IPS DF 6.9 (cell line): Measurements from ENCODE around the gene SS18.
A peak's percentile ranks its signal among the peaks of the same experiment; 100 is the strongest.

Source experiments
- DNase-seq: peaks from one replicate; pipeline ENCODE4 v3.0.0-alpha.2; 2013; ENCODE audit warnings: low read depth, low spot score
- H3K27ac ChIP-seq: one replicate; pipeline ENCODE4 v1.5.1; 2013; ENCODE audit warnings: low read length, control low read depth
- H3K27me3 ChIP-seq: 2 replicates; pipeline ENCODE4 v1.6.1; 2013; ENCODE audit warnings: mild to moderate bottlenecking, low read length; ENCODE audit not compliant: control insufficient read depth, insufficient read depth
- H3K36me3 ChIP-seq: 2 replicates; pipeline ENCODE4 v1.6.1; 2013; ENCODE audit warnings: low read length; ENCODE audit not compliant: control insufficient read depth, insufficient read depth
- H3K4me1 ChIP-seq: 2 replicates; pipeline ENCODE4 v1.6.1; 2013; ENCODE audit warnings: low read length; ENCODE audit not compliant: control insufficient read depth, insufficient read depth
- H3K4me3 ChIP-seq: 2 replicates; pipeline ENCODE4 v1.5.1; 2013; ENCODE audit warnings: mild to moderate bottlenecking, low read length
- H3K9me3 ChIP-seq: 2 replicates; pipeline ENCODE4 v1.6.1; 2013; ENCODE audit warnings: low read length, inconsistent platforms; ENCODE audit not compliant: control insufficient read depth, insufficient read depth
- WGBS: extraction: QIAGEN DNeasy Blood & Tissue Kit; methylation state at CpG from one replicate; pipeline ENCODE4 v1.1.7; 2013; ENCODE audit warnings: mixed read lengths, missing lambda C conversion rate; ENCODE audit not compliant: insufficient read length, insufficient coverage; 5-methylcytosine and 5-hydroxymethylcytosine counted together

The SS18 gene

DNA sequence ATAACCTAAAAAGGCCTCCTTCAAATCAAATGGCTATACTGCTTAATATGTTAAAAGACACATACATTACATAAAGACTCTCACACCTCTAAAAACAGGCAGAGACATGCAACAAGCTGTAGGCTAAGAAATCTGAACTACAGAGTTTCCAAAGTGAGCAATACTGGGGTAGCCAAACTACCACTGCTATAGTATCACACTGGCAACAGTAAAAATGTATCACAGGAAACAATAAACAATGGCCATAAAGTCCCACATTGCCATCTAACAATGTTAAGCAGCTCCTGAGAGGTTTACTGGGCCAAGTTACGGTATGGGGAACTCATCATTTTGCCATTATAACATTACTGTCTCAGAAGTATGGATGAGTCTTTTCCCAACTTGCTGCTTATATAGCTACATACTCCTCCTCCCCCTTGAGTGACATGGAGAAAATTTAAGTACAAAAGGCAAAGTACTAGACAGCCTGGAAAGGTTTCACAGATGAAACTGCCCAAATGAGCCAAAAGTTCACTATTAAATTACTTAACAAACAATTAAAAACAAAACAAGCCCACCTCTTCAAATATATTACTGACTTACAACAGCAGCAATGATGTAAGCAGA lies 50.3 kb downstream of the SS18 start:
- no peak for DNase-seq
- H3K36me3 ChIP-seq: no peaks in the 10 kb centered on the region
- H3K4me1 ChIP-seq: peaks cover 1% of the 10 kb centered on the region; the same call in 1 of the 2 replicates
- H3K27me3 ChIP-seq: no peaks in the 10 kb centered on the region
- no CpG with 5 or more reads among the region's 1 CpG for WGBS
- H3K9me3 ChIP-seq: no peaks in the 10 kb centered on the region
- H3K4me3 ChIP-seq: no peak overlapping the region
- H3K27ac ChIP-seq: no peak overlapping the region

DNA sequence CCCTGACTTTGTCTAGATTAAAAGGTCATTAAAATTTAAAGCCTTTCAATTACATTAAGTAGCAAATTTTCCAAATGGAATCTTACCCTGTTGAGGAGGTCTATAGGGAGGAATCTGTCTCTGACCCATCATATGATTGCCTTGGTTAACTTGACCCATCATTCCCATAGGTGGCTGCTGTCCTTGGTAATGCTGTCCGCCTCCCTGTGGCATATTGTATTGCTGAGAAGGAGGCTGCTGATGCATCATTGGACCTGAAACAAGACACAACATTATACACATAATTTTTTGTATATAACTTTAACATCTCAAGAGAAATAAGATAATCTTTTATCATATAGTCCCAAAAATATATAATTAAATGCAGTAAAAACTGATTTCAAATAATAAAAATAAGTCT lies 51.2 kb downstream of the SS18 start:
- peaks cover 1% of the 10 kb centered on the region; the same call in 1 of the 2 replicates for H3K4me1 ChIP-seq
- WGBS: no CpG with 5 or more reads among the region's 1 CpG
- DNase-seq: no peak
- H3K27ac ChIP-seq: no peak overlapping the region
- no peak overlapping the region for H3K4me3 ChIP-seq
- no peaks in the 10 kb centered on the region; the same call in 1 of the 2 replicates for H3K36me3 ChIP-seq
- no peaks in the 10 kb centered on the region for H3K9me3 ChIP-seq
- no peaks in the 10 kb centered on the region for H3K27me3 ChIP-seq

DNA sequence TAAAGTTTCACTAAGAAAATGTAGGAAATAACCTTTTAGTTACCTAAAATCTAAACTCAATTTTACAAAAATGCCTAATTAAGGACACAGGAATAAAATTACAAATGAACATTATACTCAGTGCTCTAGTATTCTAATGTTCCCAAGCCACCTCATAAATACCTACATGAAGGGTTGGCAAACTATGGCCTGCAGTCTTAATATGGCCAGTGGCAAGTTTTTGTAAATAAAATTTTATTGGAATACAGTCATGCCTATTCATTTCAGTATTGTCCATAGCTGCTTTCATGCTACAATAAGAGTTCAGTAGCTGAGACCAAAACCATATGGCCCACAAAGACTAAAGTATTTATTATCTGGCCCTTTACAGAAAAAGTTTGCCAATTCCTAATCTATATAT lies 53.8 kb downstream of the SS18 start:
- Histone ChIP-seq H3K27me3 (no peaks in the 10 kb centered on the region), H3K27ac (no peak overlapping the region), H3K4me1 (peaks cover 1% of the 10 kb centered on the region; the same call in 1 of the 2 replicates), H3K36me3 (no peaks in the 10 kb centered on the region; the same call in 1 of the 2 replicates), H3K9me3 (no peaks in the 10 kb centered on the region), H3K4me3 (no peak overlapping the region)
- no peak for DNase-seq

DNA sequence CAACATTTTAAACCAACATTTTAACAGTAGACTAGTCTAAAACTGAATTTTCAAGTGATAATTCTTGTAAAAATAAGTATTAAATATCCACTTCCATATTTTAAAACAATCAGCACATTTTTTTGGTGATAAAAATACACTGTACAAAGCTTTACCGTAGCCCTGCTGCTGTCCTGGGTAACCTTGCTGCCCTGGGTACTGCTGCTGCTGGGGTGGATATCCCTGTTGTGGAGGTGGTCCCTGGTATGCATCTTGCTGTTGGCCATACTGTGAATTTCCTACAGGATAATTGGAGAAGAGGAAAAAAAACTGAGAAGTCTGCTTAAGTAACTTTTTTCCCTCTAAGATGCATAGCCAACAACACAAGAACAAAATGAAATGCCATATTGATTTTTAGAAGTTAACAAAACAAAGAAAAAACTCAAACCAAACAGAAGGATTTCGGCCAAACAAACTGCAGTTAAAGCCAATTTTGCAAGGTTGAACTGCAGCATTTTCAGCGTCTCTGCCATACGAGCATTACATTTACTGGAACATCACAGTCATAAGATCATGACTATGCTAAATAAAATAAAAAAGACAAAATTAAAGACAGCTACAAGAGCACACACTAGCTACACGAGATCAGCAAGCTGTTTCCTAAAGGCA lies 55.4 kb downstream of the SS18 start:
- H3K9me3 ChIP-seq: no peaks in the 10 kb centered on the region
- WGBS: no CpG with 5 or more reads among the region's 5 CpGs
- H3K4me3 ChIP-seq: no peak overlapping the region
- no peak for DNase-seq
- no peaks in the 10 kb centered on the region; the same call in 1 of the 2 replicates for H3K36me3 ChIP-seq
- no peak overlapping the region for H3K27ac ChIP-seq
- no peaks in the 10 kb centered on the region for H3K27me3 ChIP-seq
- H3K4me1 ChIP-seq: peaks cover 1% of the 10 kb centered on the region; the same call in 1 of the 2 replicates

DNA sequence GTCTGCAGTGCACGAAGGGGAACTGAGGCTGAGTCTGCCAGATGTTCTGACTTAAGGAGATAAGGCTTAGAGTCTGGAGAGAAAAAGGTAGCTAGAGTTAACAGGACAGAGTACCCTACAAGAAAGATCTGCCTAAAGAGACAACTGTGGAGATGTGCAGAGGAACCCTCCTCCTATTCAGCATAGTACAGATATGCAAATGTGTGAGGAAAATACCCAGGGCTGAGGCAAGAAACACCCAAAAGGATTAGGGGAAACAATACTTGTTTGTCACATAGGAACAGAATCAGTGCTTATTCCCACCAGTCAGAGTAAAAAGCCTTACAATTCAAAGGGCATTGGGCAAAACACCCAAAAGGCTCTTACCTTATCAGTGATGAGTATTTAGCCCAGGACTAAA lies 67.8 kb downstream of the SS18 start:
- WGBS: no CpG with 5 or more reads among the region's 1 CpG
- Histone ChIP-seq H3K27me3 (no peaks in the 10 kb centered on the region), H3K4me1 (peaks cover 3% of the 10 kb centered on the region; the same call in 1 of the 2 replicates), H3K9me3 (no peaks in the 10 kb centered on the region), H3K27ac (no peak overlapping the region), H3K36me3 (no peaks in the 10 kb centered on the region; the same call in 1 of the 2 replicates), H3K4me3 (0 out of 2 replicates have a peak overlapping the region, but pooled peaks have one; percentile 9)
- DNase-seq: no peak

DNA sequence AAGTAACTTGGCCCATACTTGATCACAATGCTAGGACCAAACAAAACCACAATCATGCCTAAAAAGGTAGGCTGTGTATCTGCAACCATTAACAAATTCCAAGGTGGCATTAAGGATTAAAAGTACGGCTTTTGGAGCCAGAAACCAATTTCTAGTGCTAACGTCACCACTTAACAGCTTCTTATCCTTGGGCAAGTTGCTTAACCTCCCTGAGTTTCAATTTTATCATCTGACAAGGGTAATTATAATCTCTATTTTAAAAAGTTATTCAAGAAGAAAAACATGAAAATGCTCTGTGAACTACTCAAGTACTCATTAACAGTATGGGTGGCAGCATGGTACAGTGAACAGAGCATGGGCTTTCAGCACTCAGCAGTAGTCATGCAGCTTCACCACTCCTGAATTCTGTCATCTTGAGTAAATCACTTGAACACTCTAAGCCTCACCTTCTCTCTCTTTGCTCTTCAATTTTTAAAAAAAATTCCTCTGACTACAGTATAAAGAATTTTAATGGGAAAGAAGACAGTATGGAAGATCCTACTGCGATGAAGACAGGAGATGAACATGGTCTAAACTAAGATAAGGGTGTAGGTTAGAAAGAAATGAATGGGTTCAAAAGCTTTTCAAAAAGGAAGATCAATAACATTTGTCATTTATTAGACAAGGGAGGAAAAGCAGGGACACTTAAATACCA lies 69.2 kb downstream of the SS18 start:
- peaks cover 3% of the 10 kb centered on the region; the same call in 1 of the 2 replicates for H3K4me1 ChIP-seq
- no peak for DNase-seq
- no peaks in the 10 kb centered on the region for H3K9me3 ChIP-seq
- WGBS: no CpG with 5 or more reads among the region's 3 CpGs
- H3K36me3 ChIP-seq: no peaks in the 10 kb centered on the region; the same call in 1 of the 2 replicates
- H3K27me3 ChIP-seq: no peaks in the 10 kb centered on the region
- no peak overlapping the region for H3K27ac ChIP-seq
- H3K4me3 ChIP-seq: no peak overlapping the region

DNA sequence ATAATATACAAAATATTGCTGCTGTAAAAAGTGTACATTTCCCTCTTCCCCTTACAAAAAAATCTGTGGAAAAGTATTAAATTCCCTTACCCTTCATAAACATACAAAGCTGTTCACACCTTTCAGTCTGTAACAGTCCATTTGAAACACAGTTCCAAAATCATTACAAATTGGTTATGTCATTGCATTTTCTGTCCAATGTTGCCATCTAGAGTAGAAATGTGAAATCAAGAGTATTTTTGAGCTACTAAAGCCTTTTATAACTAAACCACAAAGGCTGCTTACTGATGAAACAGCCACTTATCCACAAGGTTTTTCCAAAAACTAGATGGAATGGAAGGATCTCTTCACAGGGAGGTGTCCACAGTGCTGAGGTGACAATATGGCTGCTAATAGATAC lies 72.5 kb downstream of the SS18 start:
- Histone ChIP-seq H3K27ac (no peak overlapping the region), H3K9me3 (no peaks in the 10 kb centered on the region), H3K36me3 (no peaks in the 10 kb centered on the region; the same call in 1 of the 2 replicates), H3K4me3 (no peak overlapping the region), H3K27me3 (no peaks in the 10 kb centered on the region), H3K4me1 (peaks cover 3% of the 10 kb centered on the region; the same call in 1 of the 2 replicates)
- no peak for DNase-seq

DNA sequence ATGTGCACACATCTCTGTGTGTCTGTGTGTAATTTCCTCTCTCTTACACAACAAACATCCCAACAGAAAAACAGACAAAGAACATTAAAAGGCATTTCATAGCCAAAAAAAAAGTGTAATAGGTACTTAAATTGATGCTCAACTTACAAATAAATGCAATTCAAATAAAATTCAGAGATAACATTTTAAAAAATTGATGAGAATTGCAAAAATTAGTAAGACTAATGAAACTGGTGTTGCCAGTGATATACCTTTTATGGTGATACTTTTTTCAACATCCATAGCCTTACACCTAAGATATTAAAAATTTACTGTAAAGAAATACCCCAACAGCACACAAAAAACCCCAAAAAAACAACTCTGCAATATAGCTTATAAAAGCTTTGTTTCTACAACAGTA lies 76.0 kb downstream of the SS18 start:
- no peak overlapping the region for H3K4me3 ChIP-seq
- no peak overlapping the region for H3K27ac ChIP-seq
- H3K4me1 ChIP-seq: no peaks in the 10 kb centered on the region
- no peaks in the 10 kb centered on the region for H3K27me3 ChIP-seq
- H3K36me3 ChIP-seq: no peaks in the 10 kb centered on the region
- DNase-seq: no peak
- no peaks in the 10 kb centered on the region for H3K9me3 ChIP-seq

DNA sequence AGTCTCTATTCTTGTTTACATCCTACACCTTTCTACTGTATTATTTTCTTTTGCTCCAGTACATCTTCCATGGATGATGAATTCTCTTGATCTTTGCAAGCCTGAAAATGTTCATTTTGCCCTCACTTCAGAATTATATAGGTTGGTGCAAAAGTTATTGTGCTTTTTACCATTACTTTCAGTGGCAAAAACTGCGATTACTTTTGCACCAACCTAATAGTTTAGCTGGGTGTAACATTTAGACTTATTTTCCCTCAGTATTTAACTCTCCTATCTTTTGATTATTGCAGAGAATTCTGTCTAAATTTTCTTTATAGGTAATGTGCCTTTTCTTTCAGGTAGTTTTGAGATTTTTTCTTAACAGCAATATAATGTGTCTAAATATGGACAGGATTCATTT lies 81.8 kb downstream of the SS18 start:
- Histone ChIP-seq H3K36me3 (no peaks in the 10 kb centered on the region), H3K27me3 (no peaks in the 10 kb centered on the region), H3K9me3 (no peaks in the 10 kb centered on the region), H3K27ac (no peak overlapping the region), H3K4me3 (no peak overlapping the region), H3K4me1 (no peaks in the 10 kb centered on the region)
- no CpG with 5 or more reads among the region's 1 CpG for WGBS
- no peak for DNase-seq

DNA sequence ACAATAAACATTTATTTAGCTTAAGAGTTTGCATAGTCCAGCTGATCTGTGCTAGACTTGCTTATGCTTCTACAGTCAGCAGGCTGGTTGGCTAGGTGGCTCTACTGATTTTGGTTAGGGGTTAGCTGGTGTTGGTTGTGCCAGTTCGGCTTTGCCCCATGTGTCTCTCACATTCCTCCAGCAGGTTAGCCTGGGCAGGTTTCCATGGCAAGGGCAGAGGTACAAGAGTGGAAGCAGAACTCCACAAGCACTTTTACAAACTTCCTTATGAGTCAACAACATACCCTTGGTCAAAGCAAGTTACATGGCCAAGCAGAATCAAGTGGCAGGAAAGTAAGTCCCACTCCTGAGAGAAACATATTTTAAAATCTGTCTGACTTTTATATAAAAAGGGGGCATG lies 82.3 kb downstream of the SS18 start:
- H3K4me1 ChIP-seq: no peaks in the 10 kb centered on the region
- H3K27me3 ChIP-seq: no peaks in the 10 kb centered on the region
- H3K27ac ChIP-seq: no peak overlapping the region
- H3K4me3 ChIP-seq: no peak overlapping the region
- DNase-seq: no peak
- H3K36me3 ChIP-seq: no peaks in the 10 kb centered on the region
- no peaks in the 10 kb centered on the region for H3K9me3 ChIP-seq
- no CpG with 5 or more reads among the region's 1 CpG for WGBS
